Ishikawa (cell line): ENCODE measurements around the gene PCSK7.

Source experiments
- CEBPB ChIP-seq: IDR thresholded peaks from 2 replicates; pipeline ENCODE4 v1.6.1; 2012
- CREB1 ChIP-seq: IDR thresholded peaks from 2 replicates; pipeline ENCODE4 v1.6.1; 2012; ENCODE audit warnings: low read depth
- EGR1 ChIP-seq: IDR thresholded peaks from 2 replicates; pipeline ENCODE4 v1.6.1; 2012
- EP300 ChIP-seq: IDR thresholded peaks from 2 replicates; pipeline ENCODE4 v1.6.1; 2012; ENCODE audit warnings: borderline replicate concordance
- FOXM1 ChIP-seq: IDR thresholded peaks from 2 replicates; pipeline ENCODE4 v1.6.1; 2012; ENCODE audit warnings: low read depth, borderline replicate concordance
- NFIC ChIP-seq: IDR thresholded peaks from 2 replicates; pipeline ENCODE4 v1.6.1; 2012
- RAD21 ChIP-seq: IDR thresholded peaks from 2 replicates; pipeline ENCODE4 v1.6.1; 2012; ENCODE audit warnings: low read depth
- TAF1 ChIP-seq: IDR thresholded peaks from 2 replicates; pipeline ENCODE4 v1.6.1; 2012; ENCODE audit warnings: low read depth, mild to moderate bottlenecking
- TCF12 ChIP-seq: IDR thresholded peaks from 2 replicates; pipeline ENCODE4 v1.6.1; 2012; ENCODE audit warnings: low read depth
- TEAD4 ChIP-seq: IDR thresholded peaks from 2 replicates; pipeline ENCODE4 v1.6.1; 2012
- USF1 ChIP-seq: IDR thresholded peaks from 2 replicates; pipeline ENCODE4 v1.6.1; 2012
- YY1 ChIP-seq: IDR thresholded peaks from 2 replicates; pipeline ENCODE4 v1.6.1; 2012; ENCODE audit warnings: low read depth
- ZBTB7A ChIP-seq: IDR thresholded peaks from 2 replicates; pipeline ENCODE4 v1.6.1; 2012; ENCODE audit warnings: low read depth
- TF ChIP-seq, protein P1 (sequence below): IDR thresholded peaks from 2 replicates; pipeline ENCODE4 v1.6.1; 2012
- TF ChIP-seq, protein P2 (sequence below): IDR thresholded peaks from 2 replicates; pipeline ENCODE4 v1.6.1; 2012; ENCODE audit warnings: low read depth, mild to moderate bottlenecking

Gene PCSK7

DNA sequence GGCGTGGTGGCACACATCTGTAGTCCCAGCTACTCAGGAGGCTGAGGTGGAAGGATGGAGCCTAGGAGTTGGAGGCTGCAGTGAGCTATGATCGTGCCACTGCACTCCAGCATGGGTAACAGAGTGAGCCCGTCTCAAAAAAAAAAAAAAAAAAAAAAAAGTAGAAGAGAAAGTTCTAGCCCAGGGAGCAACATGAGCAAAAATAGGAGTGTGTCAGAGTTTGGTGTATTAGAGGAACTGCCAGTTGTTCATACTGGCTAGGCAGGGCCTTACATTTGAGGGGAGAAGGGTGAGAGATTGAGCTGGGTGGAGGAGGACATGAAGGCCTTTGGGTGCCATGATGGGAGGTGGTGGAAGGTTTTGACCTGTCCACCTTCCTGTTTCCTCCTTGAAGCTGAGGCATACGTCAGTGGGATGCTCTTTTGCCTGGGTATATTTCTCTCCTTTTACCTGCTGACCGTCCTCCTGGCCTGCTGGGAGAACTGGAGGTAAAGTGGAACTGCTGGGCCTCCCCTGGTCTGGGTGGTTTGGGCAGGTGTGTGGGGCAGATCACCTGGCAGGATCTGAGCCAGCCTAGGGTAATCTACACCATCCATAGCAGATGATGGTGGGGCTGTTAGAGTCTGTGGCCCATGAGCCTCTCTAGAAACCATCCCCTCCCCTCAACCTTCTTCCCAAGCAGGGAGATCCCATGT lies 46.0 kb downstream of the PCSK7 start:
- no peak for TF ChIP-seq CEBPB
- TF ChIP-seq TEAD4 = no peak
- TF ChIP-seq TAF1 = no peak
- TF ChIP-seq, protein P1, sequence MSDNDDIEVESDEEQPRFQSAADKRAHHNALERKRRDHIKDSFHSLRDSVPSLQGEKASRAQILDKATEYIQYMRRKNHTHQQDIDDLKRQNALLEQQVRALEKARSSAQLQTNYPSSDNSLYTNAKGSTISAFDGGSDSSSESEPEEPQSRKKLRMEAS = no peak
- no peak for TF ChIP-seq CREB1
- TF ChIP-seq EP300 = no peak
- TF ChIP-seq EGR1 = no peak
- TF ChIP-seq ZBTB7A = no peak
- no peak for TF ChIP-seq USF1
- no peak for TF ChIP-seq FOXM1
- no peak for TF ChIP-seq NFIC
- TF ChIP-seq YY1 = no peak
- no peak for TF ChIP-seq RAD21
- TF ChIP-seq, protein P2, sequence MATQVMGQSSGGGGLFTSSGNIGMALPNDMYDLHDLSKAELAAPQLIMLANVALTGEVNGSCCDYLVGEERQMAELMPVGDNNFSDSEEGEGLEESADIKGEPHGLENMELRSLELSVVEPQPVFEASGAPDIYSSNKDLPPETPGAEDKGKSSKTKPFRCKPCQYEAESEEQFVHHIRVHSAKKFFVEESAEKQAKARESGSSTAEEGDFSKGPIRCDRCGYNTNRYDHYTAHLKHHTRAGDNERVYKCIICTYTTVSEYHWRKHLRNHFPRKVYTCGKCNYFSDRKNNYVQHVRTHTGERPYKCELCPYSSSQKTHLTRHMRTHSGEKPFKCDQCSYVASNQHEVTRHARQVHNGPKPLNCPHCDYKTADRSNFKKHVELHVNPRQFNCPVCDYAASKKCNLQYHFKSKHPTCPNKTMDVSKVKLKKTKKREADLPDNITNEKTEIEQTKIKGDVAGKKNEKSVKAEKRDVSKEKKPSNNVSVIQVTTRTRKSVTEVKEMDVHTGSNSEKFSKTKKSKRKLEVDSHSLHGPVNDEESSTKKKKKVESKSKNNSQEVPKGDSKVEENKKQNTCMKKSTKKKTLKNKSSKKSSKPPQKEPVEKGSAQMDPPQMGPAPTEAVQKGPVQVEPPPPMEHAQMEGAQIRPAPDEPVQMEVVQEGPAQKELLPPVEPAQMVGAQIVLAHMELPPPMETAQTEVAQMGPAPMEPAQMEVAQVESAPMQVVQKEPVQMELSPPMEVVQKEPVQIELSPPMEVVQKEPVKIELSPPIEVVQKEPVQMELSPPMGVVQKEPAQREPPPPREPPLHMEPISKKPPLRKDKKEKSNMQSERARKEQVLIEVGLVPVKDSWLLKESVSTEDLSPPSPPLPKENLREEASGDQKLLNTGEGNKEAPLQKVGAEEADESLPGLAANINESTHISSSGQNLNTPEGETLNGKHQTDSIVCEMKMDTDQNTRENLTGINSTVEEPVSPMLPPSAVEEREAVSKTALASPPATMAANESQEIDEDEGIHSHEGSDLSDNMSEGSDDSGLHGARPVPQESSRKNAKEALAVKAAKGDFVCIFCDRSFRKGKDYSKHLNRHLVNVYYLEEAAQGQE = no peak

DNA sequence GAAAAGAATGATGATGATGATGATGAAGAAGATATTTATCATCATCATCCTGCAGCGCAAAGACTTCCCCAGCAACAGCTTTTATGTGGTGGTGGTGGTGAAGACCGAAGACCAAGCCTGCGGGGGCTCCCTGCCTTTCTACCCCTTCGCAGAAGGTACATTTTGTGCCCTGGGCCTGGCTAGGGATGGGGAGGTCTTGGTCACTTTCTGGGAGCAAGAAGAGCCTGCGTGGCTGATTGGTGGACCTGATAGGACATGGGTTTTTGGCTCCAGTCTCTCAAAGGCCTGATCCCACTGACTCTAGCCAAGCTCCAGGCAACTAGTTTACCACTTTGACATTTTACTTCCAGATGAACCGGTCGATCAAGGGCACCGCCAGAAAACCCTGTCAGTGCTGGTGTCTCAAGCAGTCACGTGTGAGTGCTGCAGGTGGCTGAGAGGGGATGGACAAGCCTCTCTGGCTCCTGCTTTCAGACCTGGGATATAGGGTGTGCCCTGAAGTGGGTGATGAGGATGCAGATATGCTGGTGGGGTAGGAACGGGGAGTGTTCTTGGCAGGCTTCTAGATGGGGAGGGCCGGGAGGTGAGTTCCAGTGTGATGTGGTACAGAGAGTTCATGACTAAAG lies 48.0 kb downstream of the PCSK7 start:
- TF ChIP-seq, protein P2 = no peak
- TF ChIP-seq NFIC (no peak), EP300 (no peak), CREB1 (no peak), TEAD4 (no peak), CEBPB (no peak), ZBTB7A (no peak), TCF12 (no peak), RAD21 (no peak)

DNA sequence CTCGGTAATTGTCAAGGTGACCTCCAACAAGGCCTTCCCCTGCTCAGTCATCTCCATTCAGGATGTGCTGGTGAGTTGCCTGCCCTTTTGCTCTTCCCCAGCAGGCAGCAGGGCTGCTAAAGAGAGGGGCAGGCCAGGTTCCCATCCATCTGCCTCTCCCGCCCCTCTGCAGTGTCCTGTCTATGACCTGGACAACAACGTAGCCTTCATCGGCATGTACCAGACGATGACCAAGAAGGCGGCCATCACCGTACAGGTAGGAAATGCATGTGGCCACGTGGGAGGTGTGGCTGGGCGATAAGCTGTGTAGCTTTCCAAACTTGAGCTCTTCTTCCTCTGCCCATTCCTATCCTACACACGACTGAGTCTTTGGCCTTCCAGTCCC lies 49.3 kb downstream of the PCSK7 start:
- TF ChIP-seq TEAD4 (no peak), EGR1 (no peak), YY1 (no peak), CREB1 (no peak), NFIC (no peak), EP300 (no peak), TCF12 (no peak), TAF1 (no peak), RAD21 (no peak), USF1 (no peak), FOXM1 (no peak), CEBPB (no peak), ZBTB7A (no peak)
- TF ChIP-seq, protein P1 = no peak
- TF ChIP-seq, protein P2 = no peak
